Glomerular visceral epithelial cell (primary cell): ENCODE data around the gene SEC14L2.
"Not testable (repeated sequence)": the region's sequence is repeated elsewhere in the genome, so short reads cannot be mapped to it uniquely, and the experiment has no call there.

Source experiments
- DNase-seq: peaks from one replicate; pipeline ENCODE4 v3.0.0-alpha.2; 2016; ENCODE audit errors: extremely low spot score

SEC14L2 gene

DNA sequence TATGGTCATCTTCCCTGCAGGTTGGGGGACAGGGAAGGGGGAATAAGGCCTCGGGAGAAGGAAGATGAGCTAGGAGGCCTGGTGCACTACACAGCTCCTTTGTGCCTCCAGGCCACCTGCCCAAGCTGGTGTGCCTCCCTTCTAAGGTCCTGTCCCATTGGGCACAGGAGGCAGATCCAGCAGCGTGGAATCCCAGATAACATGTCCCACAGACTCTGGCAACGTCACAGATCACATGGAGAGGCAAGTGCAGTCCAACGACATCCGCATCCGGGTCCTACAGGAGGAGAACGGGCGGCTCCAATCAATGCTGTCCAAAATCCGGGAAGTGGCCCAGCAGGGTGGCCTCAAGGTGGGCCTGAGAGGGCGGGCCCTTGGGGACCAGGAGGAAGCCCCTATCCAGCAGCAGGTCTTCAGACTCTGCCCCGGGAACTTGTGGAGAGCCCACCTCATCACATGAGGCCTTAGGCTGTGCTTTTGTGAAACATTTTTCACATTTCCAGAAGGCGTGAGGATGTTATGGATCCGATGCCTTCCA lies 21.4 kb upstream of the SEC14L2 start:
- DNase-seq = no peak

DNA sequence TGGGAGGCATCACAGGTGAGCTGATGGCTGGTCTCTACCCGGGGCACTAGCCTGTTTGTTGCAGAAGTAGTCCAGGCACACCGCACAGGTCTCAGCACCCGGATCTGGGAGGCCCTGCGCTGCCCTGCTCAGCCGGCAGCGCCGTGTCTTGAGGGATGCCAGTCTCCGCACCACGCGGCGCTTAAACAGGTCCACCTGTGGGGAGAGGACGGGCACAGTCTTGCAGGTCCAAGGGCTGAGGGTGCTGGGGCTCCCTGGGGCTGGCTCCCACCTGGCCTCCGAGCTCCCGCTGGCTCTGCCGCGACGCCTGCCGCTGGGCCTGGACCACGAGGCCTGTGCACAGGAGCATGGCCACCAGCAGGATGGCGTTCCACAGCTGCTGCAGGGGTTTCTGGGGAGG lies 16.8 kb upstream of the SEC14L2 start:
- no peak for DNase-seq

DNA sequence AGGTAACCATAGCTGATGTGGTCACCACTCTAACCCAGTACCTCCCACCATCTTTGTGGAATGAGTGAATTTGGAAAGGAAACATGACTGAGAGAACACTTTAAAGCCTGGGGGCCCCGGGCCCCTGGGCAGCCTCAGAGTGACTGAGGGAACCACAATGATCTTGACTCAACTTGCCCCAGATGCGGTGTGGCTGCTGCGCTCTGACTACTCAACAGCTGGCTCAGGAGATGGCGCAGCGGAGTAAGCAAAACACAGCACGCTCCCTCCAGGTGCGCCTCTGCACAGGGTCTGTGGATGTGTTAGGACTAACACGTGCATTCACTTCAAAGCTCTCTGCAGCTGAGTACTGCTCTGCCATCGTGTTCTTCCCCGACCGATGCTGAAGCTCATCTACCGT lies 15.6 kb upstream of the SEC14L2 start:
- no peak for DNase-seq

DNA sequence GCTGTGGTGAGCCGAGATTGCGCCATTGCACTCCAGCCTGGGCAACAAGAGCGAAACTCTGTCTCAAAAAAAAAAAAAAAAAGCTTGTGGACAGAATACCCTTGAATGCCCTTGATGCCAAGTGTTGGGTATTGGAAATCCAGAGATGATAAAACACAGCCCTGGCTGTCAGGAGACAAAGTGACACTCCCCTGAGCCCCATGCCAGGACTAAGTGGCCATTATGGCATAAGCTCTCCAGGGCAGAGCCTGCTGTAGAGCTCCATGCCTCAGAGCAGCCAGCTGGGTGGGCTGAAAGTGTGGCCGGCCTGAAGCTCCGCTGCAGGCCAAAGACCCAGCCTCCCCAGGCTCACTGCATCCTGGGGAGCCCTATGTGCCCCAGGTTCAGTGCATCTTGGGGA lies 14.5 kb upstream of the SEC14L2 start:
- no peak for DNase-seq

DNA sequence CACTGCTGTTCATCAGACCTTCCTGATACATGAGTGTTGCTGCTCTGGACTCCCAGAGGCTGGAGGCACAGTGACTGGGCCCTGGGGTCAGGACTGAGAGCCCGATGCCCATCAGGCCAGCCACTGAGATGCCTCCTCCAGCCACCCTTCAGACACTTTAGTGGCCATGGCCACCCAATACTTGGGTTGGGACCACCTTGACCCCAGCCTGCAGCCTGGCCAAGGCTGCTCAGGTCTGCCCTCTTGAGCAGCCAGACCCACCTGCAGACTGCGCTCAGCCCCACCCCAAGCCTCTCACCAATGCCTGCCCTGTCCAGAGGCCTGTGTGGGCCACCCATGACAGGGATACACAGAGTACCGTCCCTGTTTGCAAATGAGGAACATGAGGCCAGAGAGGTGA lies 13.8 kb upstream of the SEC14L2 start:
- no peak for DNase-seq

DNA sequence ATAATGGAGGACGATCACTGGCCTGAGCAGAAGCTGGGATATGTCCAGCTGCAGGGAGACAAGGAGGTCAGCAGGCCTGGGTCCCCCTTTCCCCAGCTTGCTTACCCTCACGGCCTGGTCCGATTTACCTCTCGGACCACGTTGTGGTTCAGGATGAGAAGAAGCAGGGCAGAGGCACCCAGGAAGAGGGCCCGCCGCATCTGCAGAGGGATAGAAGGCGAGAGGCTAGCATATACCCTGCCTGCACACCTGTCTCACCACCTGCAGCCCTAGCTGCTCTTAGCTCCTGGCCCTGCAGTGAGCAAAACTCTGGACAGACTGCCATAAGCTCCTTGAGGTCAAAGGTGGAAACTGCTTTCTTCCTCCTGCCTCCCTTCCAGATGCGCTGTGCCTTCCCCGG lies 10.9 kb upstream of the SEC14L2 start:
- no peak for DNase-seq

DNA sequence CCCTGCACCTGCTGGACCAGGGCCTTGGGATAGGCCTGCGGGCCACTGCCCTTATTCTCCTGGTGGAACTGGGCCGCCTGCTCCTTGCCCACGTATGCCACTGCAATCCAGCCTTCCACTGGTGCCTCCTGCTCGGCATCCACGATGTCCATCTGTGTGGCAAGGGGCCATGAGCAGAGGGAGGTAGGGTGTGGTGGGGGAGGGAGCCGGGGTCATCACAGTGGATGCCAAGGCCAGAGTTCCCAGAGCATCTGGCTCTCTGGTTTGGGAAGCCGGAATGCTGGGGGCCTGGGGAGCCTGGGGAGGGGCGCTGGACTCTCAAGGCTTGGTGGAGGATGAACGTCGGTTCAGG lies 10.2 kb upstream of the SEC14L2 start:
- no peak for DNase-seq

DNA sequence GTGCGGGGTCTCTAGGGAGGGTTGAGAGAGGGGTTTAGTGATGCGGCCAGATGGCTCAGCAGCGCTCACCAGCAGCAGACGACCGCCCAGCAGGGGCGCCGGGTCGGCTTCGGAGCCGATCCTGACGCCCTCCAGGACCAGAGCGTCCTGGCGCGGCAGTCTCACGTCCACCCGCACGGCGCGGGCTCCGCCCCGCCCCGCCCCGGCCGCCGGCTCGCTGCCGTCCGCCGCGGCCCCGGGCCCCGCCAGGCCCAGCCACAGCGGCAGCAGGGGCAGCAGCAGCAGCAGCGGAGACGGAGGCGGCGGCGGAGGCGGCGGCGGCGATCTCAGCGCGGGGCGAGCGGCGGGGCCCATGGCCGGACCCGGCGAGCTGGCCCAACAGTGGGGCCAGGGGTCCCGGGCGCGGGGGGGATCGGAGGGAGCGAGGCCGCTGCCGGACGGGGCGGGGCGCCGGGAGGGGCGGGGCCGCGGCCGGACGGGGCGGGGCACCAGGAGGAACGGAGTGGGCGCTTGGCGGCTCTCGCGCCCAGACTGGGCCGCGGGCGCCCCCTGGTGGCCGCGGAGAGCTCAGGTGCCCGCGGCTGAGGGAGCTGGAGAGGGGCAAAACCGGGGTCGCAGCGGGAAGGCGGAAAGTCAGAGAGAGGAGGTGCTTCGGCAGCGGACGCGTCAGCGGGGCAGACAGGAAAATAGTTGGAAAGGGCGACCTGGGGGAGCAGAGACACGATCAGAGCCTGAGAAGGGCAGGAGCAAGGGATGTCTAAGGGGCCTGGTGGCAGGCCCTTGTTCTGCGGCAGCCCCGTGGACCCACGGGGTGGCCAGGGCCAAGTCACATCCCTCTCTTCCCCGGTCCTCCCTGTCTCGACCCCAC lies 9.6 kb upstream of the SEC14L2 start, which contains the start of gene RNF215:
Gene RNF215 (minus strand): TSS at position 452 of the 868 bp plus-strand sequence. CDS start 98 bp downstream, at position 354.
- DNase-seq = peak; percentile 85

DNA sequence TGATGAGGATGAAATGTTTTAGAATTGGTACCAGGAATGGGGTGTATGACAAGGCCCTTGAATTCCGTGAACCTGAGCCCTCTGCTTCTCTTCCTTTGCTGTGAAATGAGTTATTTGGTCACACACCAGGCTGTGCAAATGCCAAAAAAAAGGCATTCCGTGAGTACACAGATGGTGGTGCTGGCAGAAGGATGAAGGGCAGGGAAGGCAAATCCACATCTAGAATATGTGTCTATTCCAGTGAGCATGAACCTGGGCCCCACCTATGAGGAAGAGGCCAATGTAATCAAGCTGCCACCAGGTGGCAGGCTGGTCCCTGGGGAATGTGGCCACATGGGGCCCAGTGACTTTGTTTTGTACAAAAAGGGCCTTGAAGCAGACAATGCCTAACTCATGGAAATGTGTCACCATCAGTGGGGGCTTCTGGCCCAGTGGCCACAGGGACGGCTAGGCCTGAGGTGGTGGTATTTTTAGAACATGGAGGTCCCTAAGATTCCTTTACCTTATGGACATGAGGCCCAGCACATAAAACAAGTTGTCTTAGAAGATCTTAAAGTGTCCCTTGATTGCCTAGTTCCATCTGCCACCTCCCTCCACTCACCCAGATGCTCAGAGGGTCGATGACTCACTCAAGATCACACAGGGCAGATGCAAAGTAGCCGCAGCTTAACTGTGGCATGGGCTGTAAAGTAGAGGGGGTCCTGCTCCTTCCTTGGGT lies 5.7 kb upstream of the SEC14L2 start:
- DNase-seq = peak; percentile 61

DNA sequence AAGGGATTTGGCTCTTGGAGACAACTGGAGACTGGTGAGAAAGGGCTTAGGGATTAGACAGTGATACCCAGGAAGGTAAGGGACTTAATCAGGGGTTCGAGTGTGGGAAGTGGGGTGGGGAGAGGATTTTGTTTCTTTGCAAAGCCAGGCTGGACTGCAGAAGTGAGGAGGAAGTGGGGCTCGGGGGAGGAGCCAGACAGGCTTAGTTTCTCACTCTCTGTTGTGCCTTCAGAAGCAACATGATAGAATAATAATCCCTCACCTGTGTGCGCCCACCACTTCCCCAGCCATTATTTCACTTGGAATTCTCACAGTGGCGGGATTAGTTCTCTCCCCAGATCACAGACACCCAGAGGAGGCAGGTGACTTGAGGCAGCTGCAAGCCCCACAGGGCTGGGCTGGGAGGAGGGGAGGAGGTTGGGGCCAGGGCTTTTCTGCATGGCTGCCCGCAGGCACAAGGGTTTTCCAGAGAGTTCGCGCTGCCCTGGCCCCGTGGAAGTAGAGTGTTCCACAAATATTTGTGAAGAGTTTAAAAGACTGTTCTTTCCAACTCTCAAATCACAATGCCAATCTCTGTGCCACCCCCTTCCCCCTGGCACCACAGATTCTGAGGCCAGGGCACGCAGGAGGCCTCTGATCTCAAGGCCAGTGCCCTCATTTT lies 4.0 kb upstream of the SEC14L2 start:
- peak; percentile 33 for DNase-seq

DNA sequence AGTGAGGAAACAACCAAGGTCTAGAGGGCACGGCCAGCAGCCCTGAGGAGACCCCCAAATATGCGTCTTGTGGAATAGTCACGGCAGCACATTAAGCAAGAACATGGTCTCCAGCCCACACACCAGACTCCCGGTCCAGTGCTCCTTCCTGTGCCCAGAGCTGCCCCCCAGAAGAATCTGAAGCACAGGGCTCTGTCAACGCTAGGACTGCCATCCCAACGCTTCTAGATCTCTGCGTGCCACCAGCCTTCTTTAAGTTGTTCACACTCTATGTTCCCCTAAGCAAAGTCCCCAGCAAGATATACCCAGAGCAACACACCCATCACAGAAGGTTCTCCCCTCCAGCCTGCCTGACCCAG lies 3.5 kb upstream of the SEC14L2 start:
- no peak for DNase-seq

DNA sequence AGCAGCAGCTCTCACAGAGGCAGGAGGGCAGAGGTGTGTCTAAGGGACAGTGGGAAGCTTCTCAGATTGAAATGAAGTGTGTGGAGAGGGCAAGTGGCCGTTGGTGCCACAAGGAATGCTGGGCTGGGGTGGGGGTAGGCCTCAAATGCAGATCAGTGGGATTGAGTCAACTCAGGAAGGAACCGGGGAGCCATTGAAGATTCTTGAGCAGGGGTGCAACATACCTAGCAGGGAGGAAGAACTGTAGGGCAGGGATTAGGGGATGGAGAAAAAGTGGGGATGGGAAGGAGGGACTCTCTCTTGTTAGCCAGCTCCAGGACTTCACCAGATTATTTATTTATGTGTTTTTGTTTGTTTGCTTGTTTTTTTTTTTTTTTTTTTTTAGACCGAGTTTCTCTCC lies 2.9 kb upstream of the SEC14L2 start:
- DNase-seq = no peak

DNA sequence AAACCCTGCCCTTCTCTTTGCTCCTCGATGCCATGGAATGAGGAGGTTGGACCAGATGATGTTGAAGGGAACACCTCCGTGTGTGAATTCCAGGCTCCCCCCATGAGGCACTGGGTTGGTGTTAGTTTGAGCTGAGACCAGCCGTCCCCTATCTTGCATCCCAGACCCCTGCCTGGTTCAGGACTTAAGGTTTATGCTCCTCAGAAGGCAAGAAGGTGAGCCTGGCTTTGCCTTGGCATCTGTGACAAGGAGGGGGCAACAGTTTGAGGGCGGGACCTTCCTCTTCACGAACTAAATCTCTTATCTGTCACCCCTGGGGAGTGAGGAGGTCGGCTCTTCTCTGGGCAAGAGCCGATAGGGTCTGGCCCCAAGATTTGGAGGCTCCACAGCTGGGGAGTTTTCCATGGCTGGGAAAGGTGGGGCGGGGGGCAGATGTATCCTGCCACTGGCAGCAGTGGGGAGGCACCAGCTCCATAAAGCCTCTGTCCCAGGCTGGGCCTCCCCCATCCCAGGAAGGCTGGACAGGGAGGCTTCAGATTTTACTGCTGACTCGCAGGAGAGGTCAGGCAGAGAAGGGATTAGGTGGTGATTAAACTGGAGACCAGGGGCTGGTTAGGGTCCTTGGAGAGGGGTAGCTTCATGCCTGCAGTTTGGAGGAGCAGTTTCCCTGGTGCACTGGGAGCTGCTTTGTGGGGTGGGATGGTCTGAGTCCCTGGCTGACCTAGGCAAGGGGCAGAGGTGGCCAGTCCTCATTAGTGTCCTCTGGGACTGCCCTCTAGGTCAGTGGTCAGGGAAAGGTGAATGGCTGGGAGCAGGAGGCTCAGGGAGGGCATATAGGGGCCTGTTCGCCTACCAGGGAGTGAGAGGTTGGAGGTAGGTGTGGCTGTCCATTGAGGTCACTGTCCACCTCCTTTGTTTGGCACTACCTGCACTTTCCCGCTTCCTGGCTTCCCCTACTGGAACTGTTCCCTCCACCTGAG lies 1.1 kb downstream of the SEC14L2 start:
- DNase-seq = no peak

DNA sequence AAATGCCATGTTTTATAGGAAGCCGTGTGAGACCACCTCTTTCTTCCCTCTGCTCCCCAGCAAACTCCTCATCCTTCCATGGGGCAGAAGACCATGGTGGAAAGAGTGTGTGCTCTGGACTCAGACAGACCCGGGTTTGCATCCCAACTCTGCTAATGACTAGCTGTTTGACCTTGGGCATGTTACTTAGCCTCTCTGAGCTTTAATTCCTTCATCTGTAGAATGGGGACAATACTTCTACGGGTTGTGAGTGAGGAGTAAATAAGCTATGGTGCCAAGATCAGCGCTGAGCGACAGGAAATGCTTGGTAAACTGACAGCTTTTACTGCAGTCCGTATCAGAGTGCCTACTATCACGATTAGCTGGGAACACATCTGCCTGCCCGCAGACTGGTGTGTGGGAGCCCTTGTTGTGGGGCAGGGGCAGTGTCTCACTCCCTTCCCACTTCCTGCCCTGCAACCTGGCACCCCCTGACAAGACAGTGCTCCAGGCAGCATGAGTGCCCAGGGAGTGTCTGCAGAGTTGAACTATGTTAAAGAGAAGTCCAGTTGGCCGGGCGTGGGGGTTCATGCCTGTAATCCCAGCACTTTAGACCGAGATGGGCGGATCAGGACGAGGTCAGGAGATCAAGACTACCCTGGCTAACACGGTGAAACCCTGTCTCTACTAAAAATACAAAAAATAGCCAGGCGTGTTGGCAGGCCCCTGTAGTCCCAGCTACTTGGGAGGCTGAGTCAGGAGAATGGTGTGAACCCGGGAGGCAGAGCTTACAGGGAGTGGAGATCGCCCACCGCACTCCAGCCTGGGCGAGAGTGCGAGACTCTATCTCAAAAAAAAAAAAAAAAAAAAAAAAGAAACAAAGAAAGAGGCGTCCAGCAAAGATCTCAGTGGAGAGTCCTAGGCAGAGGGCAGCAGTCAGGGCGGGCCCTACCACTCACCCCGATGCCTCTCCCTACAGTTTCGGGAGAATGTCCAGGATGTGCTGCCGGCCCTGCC lies 2.2 kb downstream of the SEC14L2 start:
- DNase-seq = no peak

DNA sequence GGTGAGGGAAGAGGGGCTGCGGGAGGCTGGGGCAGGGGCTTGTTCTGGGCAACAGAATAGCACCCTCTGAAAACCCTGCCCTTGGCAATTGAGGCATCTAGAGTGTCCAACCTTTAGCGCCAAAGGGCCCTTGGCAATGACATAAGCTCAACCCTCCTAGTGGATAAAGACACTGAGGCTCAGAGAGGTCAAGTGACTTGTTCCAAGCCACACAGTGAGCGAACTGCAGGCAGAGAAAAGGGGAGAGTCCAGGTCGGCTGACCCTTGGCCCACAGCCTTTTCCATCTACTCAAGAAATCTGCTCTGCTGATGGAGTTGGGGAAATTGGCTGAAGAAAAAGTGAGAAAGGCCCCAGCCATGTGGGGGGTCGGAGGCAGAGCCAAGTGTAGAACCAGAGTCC lies 2.9 kb downstream of the SEC14L2 start:
- DNase-seq = no peak

DNA sequence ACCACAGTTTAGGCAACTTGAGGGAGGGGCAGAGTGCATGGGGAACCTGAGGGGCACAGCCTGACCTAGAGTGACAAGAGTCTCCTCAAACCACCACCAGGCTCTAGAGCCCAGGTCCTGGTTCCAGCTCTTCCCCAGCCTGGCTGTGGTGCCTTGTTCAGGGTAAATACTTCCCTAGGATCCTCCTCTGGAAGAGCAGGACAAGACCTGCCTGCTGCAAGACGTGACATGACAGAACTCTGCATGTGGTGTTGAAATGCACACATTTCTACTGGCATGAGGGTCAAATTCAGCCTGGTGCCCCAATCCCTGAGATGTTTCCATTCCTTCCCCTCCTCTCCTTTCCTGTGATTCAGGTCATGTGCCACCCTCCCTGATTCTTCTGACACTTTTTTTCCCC lies 3.3 kb downstream of the SEC14L2 start:
- no peak for DNase-seq

DNA sequence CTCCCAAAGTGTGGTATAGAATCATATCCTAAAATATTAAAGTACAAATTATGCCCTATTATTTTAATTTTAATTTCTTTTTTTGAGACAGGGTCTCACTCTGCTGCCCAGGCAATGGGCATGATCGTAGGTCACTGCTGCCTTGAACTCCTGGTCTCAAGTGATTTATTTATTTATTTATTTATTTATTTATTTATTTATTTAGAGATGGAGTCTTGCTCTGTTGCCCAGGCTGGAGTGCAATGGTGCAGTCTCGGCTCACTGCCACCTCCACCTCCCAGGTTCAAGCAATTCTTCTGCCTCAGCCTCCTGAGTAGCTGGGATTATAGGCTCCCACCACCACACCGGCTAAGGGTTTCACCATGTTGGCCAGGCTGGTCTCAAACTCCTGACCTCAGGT lies 4.2 kb downstream of the SEC14L2 start:
- not testable (repeated sequence) for DNase-seq

DNA sequence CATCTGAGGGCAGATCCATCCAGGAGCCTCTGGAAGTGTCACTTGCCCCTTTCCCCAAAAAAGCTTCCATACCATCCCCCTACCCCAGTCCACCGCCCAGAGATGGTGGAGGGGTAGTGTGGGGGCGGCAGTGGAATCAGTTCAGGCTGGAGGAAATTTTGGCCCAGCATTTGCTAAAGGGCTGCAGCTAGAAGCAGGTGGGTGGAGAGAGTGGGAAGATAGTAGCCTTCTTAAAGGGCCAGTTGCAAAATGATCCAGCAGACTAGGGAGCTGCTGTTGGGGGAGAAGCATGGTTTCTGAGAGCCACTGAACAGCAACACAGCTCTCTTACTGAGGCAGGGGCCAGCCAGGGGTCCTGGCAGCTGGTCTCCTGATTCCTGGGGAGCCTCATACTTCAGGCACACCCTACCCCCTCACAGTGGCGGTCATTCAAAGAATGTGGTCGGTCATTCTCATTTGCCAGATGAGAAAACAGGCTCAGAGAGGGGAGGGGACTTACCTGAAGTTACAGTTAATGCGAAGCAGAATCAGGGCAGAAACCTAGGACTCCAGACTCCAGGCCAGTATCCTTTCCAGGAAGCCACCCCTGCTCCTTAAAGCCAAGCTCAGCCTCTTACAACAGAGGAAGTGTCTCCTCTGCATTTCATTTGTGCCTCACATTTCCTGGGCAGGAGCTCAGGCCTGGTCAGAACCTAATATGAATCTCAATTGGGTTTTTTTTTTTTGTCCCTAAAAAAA lies 5.4 kb downstream of the SEC14L2 start:
- no peak for DNase-seq

DNA sequence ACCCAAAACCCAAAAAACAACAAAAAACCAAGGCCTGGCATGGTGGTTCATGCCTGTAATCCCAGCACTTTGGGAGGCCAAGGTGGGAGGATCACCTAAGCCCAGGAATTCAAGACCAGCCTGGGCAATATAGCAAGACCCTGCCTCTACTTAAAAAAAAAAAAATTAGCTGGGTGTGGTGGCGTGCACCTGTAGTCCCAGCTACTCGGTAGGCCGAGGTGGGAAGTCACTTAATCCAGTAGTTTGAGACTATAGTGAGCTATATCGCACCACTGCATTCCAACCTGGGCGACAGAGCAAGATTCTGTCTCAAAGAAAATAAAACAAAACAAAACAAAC lies 5.9 kb downstream of the SEC14L2 start:
- not testable (repeated sequence) for DNase-seq
